PC-9 (cell line): ENCODE results near the gene SLC6A9. TPM values are rescaled to one million over a fixed set of nuclear protein-coding genes. Genes with fewer than 3 reads are reported as not detected.

Experiments used
- Bru-seq: library from RNA; stranded (reverse); fragments of 400-500 nt; gene quantifications from one replicate; lab custom pipeline; 2021; lab: Mats Ljungman, UMichigan
- BruChase-seq, 2 experiments: library from RNA; stranded (reverse); fragments of 400-500 nt; gene quantifications; one replicate each; lab custom pipeline; 2021; lab: Mats Ljungman, UMichigan
- BruUV-seq: library from RNA; stranded (reverse); fragments of 400-500 nt; replicated peaks from 2 replicates; lab custom pipeline; 2021; lab: Mats Ljungman, UMichigan
- CTCF ChIA-PET: fragments of 300-600 bp; sonication (Branson Sonifier 250); formaldehyde crosslinking; loops from one replicate; lab custom pipeline; 2022; ENCODE audit warnings: antibody characterized with exemption; lab: Charles Lee
- POLR2A ChIA-PET: fragments of 300-600 bp; sonication (Branson Sonifier 250); formaldehyde crosslinking; loops from one replicate; lab custom pipeline; 2022; ENCODE audit warnings: antibody characterized with exemption; ENCODE audit not compliant: unreplicated experiment; lab: Charles Lee
- DNase-seq, 2 experiments: peaks; one replicate each; pipeline versions ENCODE4 v3.0.0 to v3.0.0-alpha.2; 2015 to 2022; ENCODE audit warnings: mixed read lengths in 1 of 2
- H2AFZ ChIP-seq: fragments of 200-600 bp; sonication (generic); 2 replicates; pipeline ENCODE4 v1.8.1; 2017; ENCODE audit warnings: antibody characterized with exemption
- H3F3A ChIP-seq: fragments of 200-600 bp; sonication (generic); 2 replicates; pipeline ENCODE4 v1.8.1; 2017; ENCODE audit warnings: antibody characterized with exemption, mild to moderate bottlenecking, low read depth; ENCODE audit not compliant: insufficient read depth
- H3K27ac ChIP-seq: fragments of 200-600 bp; sonication (generic); 2 replicates; pipeline ENCODE4 v1.6.1; 2016; ENCODE audit warnings: mixed run types
- H3K27me3 ChIP-seq: fragments of 200-600 bp; sonication (generic); 2 replicates; pipeline ENCODE4 v1.6.1; 2016; ENCODE audit warnings: low read depth, mixed run types; ENCODE audit not compliant: insufficient read depth
- H3K36me3 ChIP-seq: fragments of 200-600 bp; sonication (generic); 2 replicates; pipeline ENCODE4 v1.6.1; 2016; ENCODE audit warnings: low read depth, mixed run types
- H3K4me1 ChIP-seq: fragments of 200-600 bp; sonication (generic); replicated peaks from 2 replicates; pipeline ENCODE4 v1.6.1; 2016; ENCODE audit warnings: mixed run types; ENCODE audit not compliant: insufficient read depth
- H3K4me2 ChIP-seq: fragments of 200-600 bp; sonication (generic); 2 replicates; pipeline ENCODE4 v1.6.1; 2017; ENCODE audit warnings: mixed run types
- H3K4me3 ChIP-seq: fragments of 200-600 bp; sonication (generic); 2 replicates; pipeline ENCODE4 v1.6.1; 2016; ENCODE audit warnings: mixed run types
- H3K79me2 ChIP-seq: fragments of 200-600 bp; sonication (generic); 2 replicates; pipeline ENCODE4 v1.6.1; 2017; ENCODE audit warnings: low read depth, mixed run types
- H3K9me2 ChIP-seq: fragments of 200-600 bp; sonication (generic); 2 replicates; pipeline ENCODE4 v1.8.1; 2017; ENCODE audit warnings: mild to moderate bottlenecking; ENCODE audit not compliant: insufficient read depth
- H3K9me3 ChIP-seq: fragments of 200-600 bp; sonication (generic); 2 replicates; pipeline ENCODE4 v1.8.1; 2016; ENCODE audit warnings: low read depth; ENCODE audit not compliant: insufficient read depth
- H4K20me1 ChIP-seq: fragments of 200-600 bp; sonication (generic); 2 replicates; pipeline ENCODE4 v1.8.1; 2017; ENCODE audit not compliant: insufficient read depth
- CTCF ChIP-seq: fragments of 200-600 bp; sonication (generic); conservative IDR thresholded peaks from 2 replicates; pipeline ENCODE4 v1.6.1; 2017; ENCODE audit warnings: mixed run types, antibody characterized with exemption, mild to moderate bottlenecking, moderate library complexity
- EZH2 ChIP-seq: fragments of 200-600 bp; sonication (generic); IDR thresholded peaks from 2 replicates; pipeline ENCODE4 v1.8.0; 2017; ENCODE audit warnings: antibody characterized with exemption, low read depth
- intact Hi-C: fragments of 100-400 bp; cut with micrococcal nuclease; formaldehyde crosslinking; loops from one replicate; pipeline ENCODE4 v1.10.0; 2022; ENCODE audit not compliant: unreplicated experiment
- long read RNA-seq: library from polyadenylated mRNA; stranded (forward); transcript quantifications from one replicate; pipeline ENCODE4 v2.0.0, GENCODE V29; 2022
- total RNA-seq: library from RNA; stranded (reverse); gene quantifications from 2 replicates; pipeline ENCODE4 v1.2.3, GENCODE V29; 2021

Gene SLC6A9
- total RNA-seq (57.7 and 70.1 TPM in 2 replicates), Bru-seq, nascent RNA (percentile 68 among the genes with signal in this experiment), BruChase-seq, experiment 1, labeled RNA remaining after a 2-hour chase (percentile 73 among the genes with signal in this experiment), BruChase-seq, experiment 2, labeled RNA remaining after a 6-hour chase (percentile 78 among the genes with signal in this experiment)
- long read RNA-seq, transcript SLC6A9-205 (14 exons, 3,130 nt): major isoform, 13 of 30 reads
- long read RNA-seq, partial matches to known transcripts: 4 of 30 reads
- long read RNA-seq, other reads (novel, unspliced or antisense): 13 of 30 reads

GRCh38 chr1:44031252-44032169, at the start of gene SLC6A9:
Gene SLC6A9, minus strand, starts transcription at chr1:44031462. Its CDS starts 7,185 bp downstream, at chr1:44024277.
- TF ChIP-seq EZH2 (no peak), CTCF (no peak)
- CTCF ChIA-PET: interaction anchor here (0.6 to 0.7 kb wide), 5 partner anchors 21 to 194 kb away, joined by 3 to 8 read pairs (median 7); no protein-coding TSS in a partner anchor
- peak within 1 kb of the TSS; percentile 91 for H3K27ac ChIP-seq
- H3K4me2 ChIP-seq: peak within 1 kb of the TSS; percentile 99
- TSS peak; percentile 62 for BruUV-seq
- peaks cover 13% of the 10 kb centered on the region for H3K36me3 ChIP-seq
- H3K79me2 ChIP-seq: peaks cover 33% of the 10 kb centered on the region
- H3F3A ChIP-seq: peaks cover 63% of the 10 kb centered on the region
- H2AFZ ChIP-seq: peak within 1 kb of the TSS; percentile 68
- intact Hi-C loops: loop anchor here (5.0 to 10.0 kb wide), 6 partner anchors 39 to 773 kb away; partner anchors contain the start of genes BTBD19, CCDC24, DYNLT4 and HYI
- H3K27me3 ChIP-seq: no peaks in the 10 kb centered on the region
- peak within 1 kb of the TSS; percentile 97 for H3K4me3 ChIP-seq
- H3K4me1 ChIP-seq: peaks cover 45% of the 10 kb centered on the region
- peak; percentile 72 to 76 for DNase-seq
- POLR2A ChIA-PET: interaction anchor here (0.6 to 0.7 kb wide), 3 partner anchors 85 to 824 kb away, joined by 3 to 38 read pairs (median 4); partner anchors contain the start of gene IPO13
- H3K9me2 ChIP-seq: no peaks in the 10 kb centered on the region
- no peaks in the 10 kb centered on the region for H4K20me1 ChIP-seq
- H3K9me3 ChIP-seq: no peaks in the 10 kb centered on the region

- H3K36me3 ChIP-seq: no peaks in the 10 kb centered on the region
- H3K4me1 ChIP-seq: no peaks in the 10 kb centered on the region
- intact Hi-C loops: no loop called here
- no peak overlapping the region for H2AFZ ChIP-seq
- H3K4me2 ChIP-seq: no peak overlapping the region
- TF ChIP-seq CTCF (no peak), EZH2 (no peak)
- H3K9me3 ChIP-seq: no peaks in the 10 kb centered on the region
- H3K79me2 ChIP-seq: no peaks in the 10 kb centered on the region
- no peaks in the 10 kb centered on the region for H3K27me3 ChIP-seq
- H3F3A ChIP-seq: no peaks in the 10 kb centered on the region
- no peak overlapping the region for H3K4me3 ChIP-seq
- DNase-seq: no peak
- no peaks in the 10 kb centered on the region for H3K9me2 ChIP-seq
- ChIA-PET CTCF (no interaction called here), POLR2A (no interaction called here)
- no TSS peak for BruUV-seq
- H3K27ac ChIP-seq: no peak overlapping the region
- no peaks in the 10 kb centered on the region for H4K20me1 ChIP-seq
Measured at GRCh38 chr1:44079566-44079965, 48.3 kb upstream of the SLC6A9 start.

GRCh38 chr1:44078104-44078503, 46.8 kb upstream of the SLC6A9 start:
- H3K4me2 ChIP-seq: no peak overlapping the region
- no peak overlapping the region for H3K27ac ChIP-seq
- ChIA-PET POLR2A (no interaction called here), CTCF (no interaction called here)
- no TSS peak for BruUV-seq
- no peaks in the 10 kb centered on the region for H3K4me1 ChIP-seq
- no peak overlapping the region for H3K4me3 ChIP-seq
- no peaks in the 10 kb centered on the region for H3K27me3 ChIP-seq
- H3K79me2 ChIP-seq: no peaks in the 10 kb centered on the region
- H3K36me3 ChIP-seq: no peaks in the 10 kb centered on the region
- no peaks in the 10 kb centered on the region for H3K9me3 ChIP-seq
- no peaks in the 10 kb centered on the region for H4K20me1 ChIP-seq
- DNase-seq: no peak
- no peaks in the 10 kb centered on the region for H3F3A ChIP-seq
- TF ChIP-seq EZH2 (no peak), CTCF (no peak)
- no peaks in the 10 kb centered on the region for H3K9me2 ChIP-seq
- intact Hi-C loops: no loop called here
- no peak overlapping the region for H2AFZ ChIP-seq
